B cell (primary cell): ENCODE measurements around the gene DDX59. TPM values are rescaled to one million over a fixed set of nuclear protein-coding genes. Genes with fewer than 3 reads are reported as not detected.
"Not testable (repeated sequence)": the region's sequence is repeated elsewhere in the genome, so short reads cannot be mapped to it uniquely, and the experiment has no call there.

Experiments
- ATAC-seq: fragments of 200-7000 bp; cut with Tn5 transposase; one replicate; pipeline ENCODE4 v1.10.0; 2021; ENCODE audit warnings: low read depth, mild to moderate bottlenecking, moderate number of reproducible peaks, moderate library complexity
- CTCF ChIA-PET: fragments of 350-600 bp; sonication (Branson Sonifier 250); formaldehyde crosslinking; loops from one replicate; lab custom pipeline; 2021; ENCODE audit warnings: antibody characterized with exemption, inconsistent platforms; lab: Charles Lee
- POLR2A ChIA-PET: fragments of 350-600 bp; sonication (Branson Sonifier 250); formaldehyde crosslinking; loops from one replicate; lab custom pipeline; 2021; ENCODE audit warnings: antibody characterized with exemption; lab: Charles Lee
- DNase-seq: peaks from one replicate; pipeline ENCODE4 v3.0.0; 2013
- H2AFZ ChIP-seq: 2 replicates; pipeline ENCODE4 v1.6.1; 2012; ENCODE audit warnings: mild to moderate bottlenecking, low read depth, low read length; ENCODE audit not compliant: insufficient read depth, poor library complexity, severe bottlenecking
- H3K27ac ChIP-seq, 2 donors: 1 replicate in 1 of 2; 2 replicates in 1 of 2; pipeline ENCODE4 v1.5.1; 2012 to 2013; ENCODE audit warnings: low read length in 2 of 2, mild to moderate bottlenecking in 2 of 2, moderate library complexity in 1 of 2
- H3K27me3 ChIP-seq, 4 experiments: fragments of 200-600 bp in 1 of 4; sonication (generic) in 1 of 4; replicated peaks in 1 of 4; 1 replicate in 2 of 4; 2 replicates in 2 of 4; pipeline versions ENCODE4 v1.6.1 to v1.7.0; 2013 to 2016; ENCODE audit warnings: low read length in 3 of 4, mild to moderate bottlenecking in 2 of 4, mixed read lengths in 1 of 4, moderate library complexity in 1 of 4; ENCODE audit not compliant: insufficient read depth in 4 of 4, control insufficient read depth in 3 of 4; ENCODE audit errors: control extremely low read depth in 1 of 4
- H3K36me3 ChIP-seq, 2 experiments: replicated peaks in 1 of 2; 1 replicate in 1 of 2; 2 replicates in 1 of 2; pipeline versions ENCODE4 v1.6.1 to v1.7.1; 2013; ENCODE audit warnings: low read length in 1 of 2; ENCODE audit not compliant: insufficient read depth in 2 of 2, control insufficient read depth in 1 of 2; ENCODE audit errors: control extremely low read depth in 1 of 2, extremely low read depth in 1 of 2
- H3K4me1 ChIP-seq, 2 donors: fragments of 200-600 bp in 1 of 2; sonication (generic) in 1 of 2; 1 replicate in 1 of 2; 2 replicates in 1 of 2; pipeline versions ENCODE4 v1.5.1 to v1.6.1; 2013 to 2017; ENCODE audit warnings: low read length in 2 of 2; ENCODE audit not compliant: control insufficient read depth in 2 of 2, insufficient read depth in 2 of 2
- H3K4me2 ChIP-seq: replicated peaks from 2 replicates; pipeline ENCODE3; 2012; ENCODE audit warnings: mild to moderate bottlenecking, low read depth, low read length; ENCODE audit not compliant: poor library complexity, severe bottlenecking
- H3K4me3 ChIP-seq, 5 experiments: fragments of 200-600 bp in 1 of 5; sonication (generic) in 1 of 5; 1 replicate in 3 of 5; 2 replicates in 2 of 5; pipeline versions ENCODE4 v1.5.1 to v1.7.0; 2011 to 2016; ENCODE audit warnings: low read length in 4 of 5, mild to moderate bottlenecking in 4 of 5, low read depth in 2 of 5, control low read depth in 1 of 5, moderate library complexity in 1 of 5; ENCODE audit not compliant: insufficient read depth in 1 of 5; ENCODE audit errors: control extremely low read depth in 1 of 5, extremely low read depth in 1 of 5
- H3K79me2 ChIP-seq: fragments of 200-600 bp; sonication (generic); one replicate; pipeline ENCODE4 v1.6.0; 2016; ENCODE audit warnings: low read length; ENCODE audit not compliant: control insufficient read depth, insufficient read depth
- H3K9ac ChIP-seq: fragments of 200-600 bp; sonication (generic); 2 replicates; pipeline ENCODE4 v1.6.1; 2017; ENCODE audit warnings: mild to moderate bottlenecking, low read length, moderate library complexity
- H3K9me3 ChIP-seq, 3 donors: one replicate each; pipeline versions ENCODE4 v1.6.1 to v1.7.1; 2013; ENCODE audit warnings: low read length in 2 of 3; ENCODE audit not compliant: control insufficient read depth in 2 of 3, insufficient read depth in 1 of 3; ENCODE audit errors: control extremely low read depth in 1 of 3
- H4K20me1 ChIP-seq: 2 replicates; pipeline ENCODE4 v1.6.0; 2012; ENCODE audit warnings: mild to moderate bottlenecking, low read length; ENCODE audit not compliant: insufficient read depth, control insufficient read depth, poor library complexity, severe bottlenecking
- H3K27ac Mint-ChIP-seq: one replicate; pipeline ENCODE4 v1.8.0; 2021; ENCODE audit warnings: mixed read lengths
- H3K27me3 Mint-ChIP-seq: one replicate; pipeline ENCODE4 v1.8.0; 2021; ENCODE audit warnings: mixed read lengths
- H3K4me1 Mint-ChIP-seq: one replicate; pipeline ENCODE4 v1.8.0; 2021; ENCODE audit warnings: mixed read lengths
- H3K4me3 Mint-ChIP-seq: one replicate; pipeline ENCODE4 v1.8.0; 2021; ENCODE audit warnings: mixed read lengths
- H3K9me3 Mint-ChIP-seq: one replicate; pipeline ENCODE4 v1.8.0; 2022; ENCODE audit warnings: mixed read lengths; ENCODE audit not compliant: insufficient read depth
- EZH2 ChIP-seq: IDR thresholded peaks from 2 replicates; pipeline ENCODE4 v1.6.1; 2012; ENCODE audit warnings: borderline replicate concordance, low read depth, mild to moderate bottlenecking, moderate library complexity, low read length; ENCODE audit not compliant: insufficient read depth, poor library complexity, severe bottlenecking
- WGBS: methylation state at CpG from one replicate; pipeline ENCODE4 v1.1.5; 2013; ENCODE audit warnings: missing lambda C conversion rate; ENCODE audit not compliant: insufficient coverage; 5-methylcytosine and 5-hydroxymethylcytosine counted together
- intact Hi-C: fragments of 100-400 bp; cut with micrococcal nuclease; formaldehyde crosslinking; loops from one replicate; pipeline ENCODE4 v1.10.0; 2022
- polyA plus RNA-seq: library from polyadenylated mRNA; depleted of rRNA; stranded (reverse); fragments of >200 nt; gene quantifications from 2 replicates; pipeline ENCODE4 v1.2.3, GENCODE V29; 2012
- total RNA-seq, 2 donors: library from RNA; stranded (reverse); fragments of 120-200 nt in 1 of 2; gene quantifications; 1 replicate in 1 of 2; 2 replicates in 1 of 2; pipeline versions ENCODE4 v1.2.3 to v1.2.4, GENCODE V29; 2013 to 2022
- TF ChIP-seq, protein P1 (sequence below): fragments of 200-600 bp; IDR thresholded peaks from one replicate; pipeline ENCODE4 v1.8.0; 2022; ENCODE audit warnings: antibody characterized with exemption, mild to moderate bottlenecking

DDX59 gene
- total and polyA plus RNA-seq, 2 donors (not counting 1 experiment from before 2014, with no cell fraction given) = 20.2 to 41.9 TPM

GRCh38 chr1:200634261-200635122 is 35.2 kb downstream of the DDX59 start:
- CTCF ChIA-PET = interaction anchor here (1.4 to 1.9 kb wide), 3 partner anchors 12 to 171 kb away, joined by 4 to 8 read pairs (median 7); no protein-coding TSS in a partner anchor
- no peak overlapping the region for H3K27ac Mint-ChIP-seq
- no peak overlapping the region for H3K4me2 ChIP-seq
- DNase-seq = no peak
- no peak overlapping the region for H3K9ac ChIP-seq
- no peak for ATAC-seq
- TF ChIP-seq, protein P1, sequence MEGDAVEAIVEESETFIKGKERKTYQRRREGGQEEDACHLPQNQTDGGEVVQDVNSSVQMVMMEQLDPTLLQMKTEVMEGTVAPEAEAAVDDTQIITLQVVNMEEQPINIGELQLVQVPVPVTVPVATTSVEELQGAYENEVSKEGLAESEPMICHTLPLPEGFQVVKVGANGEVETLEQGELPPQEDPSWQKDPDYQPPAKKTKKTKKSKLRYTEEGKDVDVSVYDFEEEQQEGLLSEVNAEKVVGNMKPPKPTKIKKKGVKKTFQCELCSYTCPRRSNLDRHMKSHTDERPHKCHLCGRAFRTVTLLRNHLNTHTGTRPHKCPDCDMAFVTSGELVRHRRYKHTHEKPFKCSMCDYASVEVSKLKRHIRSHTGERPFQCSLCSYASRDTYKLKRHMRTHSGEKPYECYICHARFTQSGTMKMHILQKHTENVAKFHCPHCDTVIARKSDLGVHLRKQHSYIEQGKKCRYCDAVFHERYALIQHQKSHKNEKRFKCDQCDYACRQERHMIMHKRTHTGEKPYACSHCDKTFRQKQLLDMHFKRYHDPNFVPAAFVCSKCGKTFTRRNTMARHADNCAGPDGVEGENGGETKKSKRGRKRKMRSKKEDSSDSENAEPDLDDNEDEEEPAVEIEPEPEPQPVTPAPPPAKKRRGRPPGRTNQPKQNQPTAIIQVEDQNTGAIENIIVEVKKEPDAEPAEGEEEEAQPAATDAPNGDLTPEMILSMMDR = no peak
- TF ChIP-seq EZH2 = no peak
- H3K79me2 ChIP-seq = no peaks in the 10 kb centered on the region
- intact Hi-C loops = no loop called here
- H3K27me3 ChIP-seq = no peaks in the 10 kb centered on the region
- H3K9me3 Mint-ChIP-seq = no peaks in the 10 kb centered on the region
- H3K4me3 Mint-ChIP-seq = no peak overlapping the region
- no CpG with 5 or more reads among the region's 2 CpGs for WGBS
- H3K4me3 ChIP-seq = no peak overlapping the region
- H3K9me3 ChIP-seq = no peaks in the 10 kb centered on the region
- H3K27ac ChIP-seq = no peak overlapping the region
- no peaks in the 10 kb centered on the region for H3K36me3 ChIP-seq
- no peak overlapping the region for H2AFZ ChIP-seq
- H3K27me3 Mint-ChIP-seq = no peaks in the 10 kb centered on the region
- POLR2A ChIA-PET = no interaction called here
- no peaks in the 10 kb centered on the region for H3K4me1 ChIP-seq
- H3K4me1 Mint-ChIP-seq = no peaks in the 10 kb centered on the region
- no peaks in the 10 kb centered on the region for H4K20me1 ChIP-seq

DNA sequence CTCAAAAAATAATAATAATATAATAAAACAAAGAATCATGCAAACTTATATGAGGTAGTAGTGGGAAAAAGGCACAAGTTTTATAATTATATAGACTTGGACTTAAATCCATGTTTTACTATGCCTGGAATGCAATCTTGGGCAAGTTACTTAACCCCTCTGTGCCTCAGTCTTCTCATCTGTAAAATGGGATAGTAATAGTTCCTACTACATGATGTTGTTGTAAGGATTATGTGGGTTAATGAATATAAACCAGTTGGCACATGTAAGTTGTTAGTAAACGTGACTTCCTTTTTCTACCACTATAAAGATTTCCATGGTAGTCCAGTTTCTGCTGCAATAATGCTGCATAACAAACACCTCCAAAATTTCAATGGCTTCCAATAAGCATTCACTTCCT is 38.3 kb downstream of the DDX59 start:
- Histone ChIP-seq H3K4me1 (peaks cover 24 to 25% of the 10 kb centered on the region in 2 donors), H3K36me3 (no peaks in the 10 kb centered on the region), H3K79me2 (no peaks in the 10 kb centered on the region), H4K20me1 (peaks cover 4% of the 10 kb centered on the region), H3K4me2 (no peak overlapping the region), H3K27me3 (no peaks in the 10 kb centered on the region), H3K27ac (no peak overlapping the region), H3K4me3 (no peak overlapping the region), H2AFZ (no peak overlapping the region), H3K9ac (no peak overlapping the region), H3K9me3 (no peaks in the 10 kb centered on the region)
- DNase-seq (no peak), ATAC-seq (no peak)
- H3K27ac Mint-ChIP-seq = no peak overlapping the region
- POLR2A ChIA-PET = no interaction called here
- H3K4me1 Mint-ChIP-seq = peaks cover 21% of the 10 kb centered on the region
- intact Hi-C loops = no loop called here
- no CpG with 5 or more reads among the region's 1 CpG for WGBS
- TF ChIP-seq, protein P1 = no peak
- TF ChIP-seq EZH2 = no peak
- CTCF ChIA-PET = interaction anchor here (1.9 kb wide), 1 partner anchor 9 kb away, joined by 9 read pairs; no protein-coding TSS in a partner anchor
- no peaks in the 10 kb centered on the region for H3K27me3 Mint-ChIP-seq
- H3K4me3 Mint-ChIP-seq = no peak overlapping the region
- no peaks in the 10 kb centered on the region for H3K9me3 Mint-ChIP-seq

DNA sequence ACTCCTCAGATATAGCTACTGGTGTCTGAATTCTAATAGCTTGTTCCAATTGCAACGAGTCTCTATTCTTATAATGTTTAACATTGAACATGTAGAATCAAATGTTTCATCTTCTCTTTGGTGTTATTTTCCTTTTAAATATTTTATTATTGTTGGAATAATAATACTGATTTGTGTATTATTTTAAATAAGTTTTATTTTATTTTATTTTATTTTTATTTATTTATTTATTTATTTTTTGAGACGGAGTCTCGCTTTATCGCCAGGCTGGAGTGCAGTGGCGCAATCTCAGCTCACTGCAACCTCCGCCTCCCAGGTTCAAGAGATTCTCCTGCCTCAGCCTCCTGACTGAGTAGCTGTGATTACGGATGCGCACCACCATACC is 39.2 kb downstream of the DDX59 start:
- CTCF ChIA-PET = interaction anchor here (1.9 kb wide), 1 partner anchor 8 kb away, joined by 9 read pairs; no protein-coding TSS in a partner anchor
- peaks cover 21% of the 10 kb centered on the region for H3K4me1 Mint-ChIP-seq
- WGBS = 100% methylated on average over 7 of the region's 8 CpGs

More for the DNA sequence above, 39.2 kb downstream of the DDX59 start:
- H3K27ac Mint-ChIP-seq, POLR2A ChIA-PET, H3K9me3 Mint-ChIP-seq, H3K27ac ChIP-seq, H3K27me3 ChIP-seq, H2AFZ ChIP-seq, intact Hi-C loops, DNase-seq, H3K36me3 ChIP-seq, H3K27me3 Mint-ChIP-seq, H3K9ac ChIP-seq, H3K9me3 ChIP-seq, H3K4me3 Mint-ChIP-seq, H3K4me2 ChIP-seq, ATAC-seq, H4K20me1 ChIP-seq, H3K4me3 ChIP-seq, H3K79me2 ChIP-seq: not testable (repeated sequence)
- peaks cover 24 to 25% of the 10 kb centered on the region in 2 donors for H3K4me1 ChIP-seq
